Measurements from ENCODE around the gene ENTR1.

The ENTR1 gene

GRCh38 chr9:136355616-136356557, 54.5 kb downstream of the ENTR1 start:
- no peak overlapping the region for H3K27ac ChIP-seq
- TF ChIP-seq Cebpa-rat (IDR thresholded peaks at IDR 0.05) = no peak
- H3K4me2 ChIP-seq = no peak overlapping the region
- no peaks in the 10 kb centered on the region for H3K27me3 ChIP-seq
- H3K36me3 ChIP-seq = peaks cover 7 to 50% (median 37%) of the 10 kb centered on the region in 11 experiments; a peak in 20 of 22 replicates
- H3K4me1 ChIP-seq = peaks cover 0 to 41% (median 9%) of the 10 kb centered on the region in 10 experiments; a peak in 12 of 20 replicates
- H3K9ac ChIP-seq = 0 out of 22 replicates have a peak overlapping the region, but pooled peaks of 1 of the 11 experiments have one; percentile 7
- no peak overlapping the region for H3K4me3 ChIP-seq
- peaks cover 0 to 91% (median 75%) of the 10 kb centered on the region in 11 experiments; a peak in 18 of 22 replicates for H4K20me1 ChIP-seq
- H3K9me3 ChIP-seq (replicated peaks in 1 of 11) = no peaks in the 10 kb centered on the region

DNA sequence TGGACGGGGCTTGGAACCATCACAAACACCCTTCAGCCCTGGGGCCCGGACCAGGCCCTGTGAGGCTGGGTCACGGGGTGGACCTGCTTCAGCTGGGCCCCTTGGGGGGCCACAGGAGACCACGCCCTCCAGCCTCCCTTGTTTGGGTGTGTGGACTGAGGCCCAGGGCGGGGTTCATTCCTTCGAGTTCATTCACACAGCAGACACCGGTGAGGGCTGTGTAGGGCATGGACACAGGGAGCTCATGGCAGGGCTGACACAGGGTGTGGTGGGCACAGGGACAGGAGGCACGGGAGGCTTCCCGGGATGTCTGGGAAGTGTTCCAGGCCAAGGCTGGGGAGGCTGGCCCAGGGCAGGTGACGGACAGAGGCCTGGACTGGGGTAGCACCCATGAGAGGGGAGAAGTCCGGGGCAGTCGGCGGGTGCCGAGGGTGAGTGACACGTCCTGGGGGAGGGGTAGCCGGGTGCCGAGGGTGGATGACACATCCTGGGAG, 55.8 kb downstream of the ENTR1 start:
- Histone ChIP-seq H3K4me3 (no peak overlapping the region), H3K4me1 (peaks cover 0 to 48% (median 14%) of the 10 kb centered on the region in 10 experiments; a peak in 16 of 20 replicates), H3K27ac (0 out of 22 replicates have a peak overlapping the region, but pooled peaks of 1 of the 11 experiments have one; percentile 29), H3K27me3 (no peaks in the 10 kb centered on the region), H4K20me1 (peaks cover 0 to 91% (median 73%) of the 10 kb centered on the region in 11 experiments; a peak in 18 of 22 replicates), H3K36me3 (peaks cover 7 to 52% (median 36%) of the 10 kb centered on the region in 11 experiments; a peak in 20 of 22 replicates), H3K9ac (0 out of 22 replicates have a peak overlapping the region, but pooled peaks of 2 of the 11 experiments have one; percentile 14 to 38), H3K9me3 (replicated peaks in 1 of 11) (no peaks in the 10 kb centered on the region), H3K4me2 (no peak overlapping the region)
- TF ChIP-seq Cebpa-rat (IDR thresholded peaks at IDR 0.05) = no peak

DNA sequence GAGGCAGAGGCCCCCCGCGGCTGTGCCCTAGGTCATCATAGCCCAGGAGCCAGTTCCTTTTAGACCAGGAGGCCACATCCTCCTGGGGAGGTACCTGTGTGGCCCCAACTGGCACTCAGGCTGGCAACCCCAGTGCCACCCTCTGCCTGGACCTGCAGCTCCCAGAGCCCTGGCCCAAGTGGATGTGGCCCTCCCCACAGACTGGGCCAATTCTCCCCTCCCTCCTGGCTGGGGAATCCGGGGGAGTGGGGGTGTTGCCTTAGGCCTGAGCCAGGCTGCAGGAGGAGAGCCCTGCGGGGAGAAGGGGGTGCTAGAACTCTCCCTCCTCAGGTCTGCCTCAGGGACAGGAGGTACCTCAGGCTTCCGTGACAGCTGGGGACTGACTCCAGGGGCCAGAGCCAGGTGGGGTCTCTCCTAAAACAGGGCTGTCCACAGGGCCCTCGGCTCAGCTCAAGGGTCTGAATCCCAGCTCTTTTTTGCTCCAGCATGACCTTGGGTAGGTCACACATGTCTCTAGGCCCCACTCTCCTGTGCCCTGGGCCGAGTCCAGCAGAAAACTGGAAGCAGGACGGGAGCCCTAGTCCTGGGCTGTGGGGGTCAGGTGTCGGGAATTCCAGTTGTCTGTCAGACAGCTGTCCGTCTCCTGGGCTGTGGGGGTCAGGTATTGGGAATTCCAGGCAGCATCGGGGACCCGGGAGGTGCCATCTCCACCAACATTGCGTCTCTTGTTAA, 56.5 kb downstream of the ENTR1 start:
- no peak overlapping the region for H3K4me3 ChIP-seq
- TF ChIP-seq Cebpa-rat (IDR thresholded peaks at IDR 0.05) = no peak
- H3K4me2 ChIP-seq = no peak overlapping the region
- H3K9me3 ChIP-seq (replicated peaks in 1 of 11) = no peaks in the 10 kb centered on the region
- H4K20me1 ChIP-seq = peaks cover 0 to 91% (median 74%) of the 10 kb centered on the region in 11 experiments; a peak in 19 of 22 replicates
- H3K4me1 ChIP-seq = peaks cover 0 to 48% (median 21%) of the 10 kb centered on the region in 10 experiments; a peak in 16 of 20 replicates
- peak overlapping the region in 2 of 11 experiments; percentile 14 to 38; a peak in 1 of 22 replicates for H3K9ac ChIP-seq
- peak overlapping the region in 1 of 11 experiments; percentile 29; a peak in 2 of 22 replicates for H3K27ac ChIP-seq
- no peaks in the 10 kb centered on the region for H3K27me3 ChIP-seq
- peaks cover 7 to 52% (median 33%) of the 10 kb centered on the region in 11 experiments; a peak in 20 of 22 replicates for H3K36me3 ChIP-seq

GRCh38 chr9:136353088-136353487, 57.3 kb downstream of the ENTR1 start:
- Histone ChIP-seq H3K4me2 (peak overlapping the region in 1 of 11 experiments; percentile 3; a peak in 1 of 22 replicates), H3K36me3 (peaks cover 7 to 53% (median 24%) of the 10 kb centered on the region in 11 experiments; a peak in 19 of 22 replicates), H3K9ac (peak overlapping the region in 2 of 11 experiments; percentile 9 to 23; a peak in 2 of 22 replicates), H3K27ac (no peak overlapping the region; a peak in 1 of 22 replicates), H3K4me1 (peaks cover 0 to 51% (median 30%) of the 10 kb centered on the region in 10 experiments; a peak in 16 of 20 replicates), H3K4me3 (no peak overlapping the region), H3K9me3 (replicated peaks in 1 of 11) (no peaks in the 10 kb centered on the region), H4K20me1 (peaks cover 0 to 91% (median 75%) of the 10 kb centered on the region in 11 experiments; a peak in 19 of 22 replicates), H3K27me3 (no peaks in the 10 kb centered on the region)
- TF ChIP-seq Cebpa-rat (IDR thresholded peaks at IDR 0.05) = no peak

DNA sequence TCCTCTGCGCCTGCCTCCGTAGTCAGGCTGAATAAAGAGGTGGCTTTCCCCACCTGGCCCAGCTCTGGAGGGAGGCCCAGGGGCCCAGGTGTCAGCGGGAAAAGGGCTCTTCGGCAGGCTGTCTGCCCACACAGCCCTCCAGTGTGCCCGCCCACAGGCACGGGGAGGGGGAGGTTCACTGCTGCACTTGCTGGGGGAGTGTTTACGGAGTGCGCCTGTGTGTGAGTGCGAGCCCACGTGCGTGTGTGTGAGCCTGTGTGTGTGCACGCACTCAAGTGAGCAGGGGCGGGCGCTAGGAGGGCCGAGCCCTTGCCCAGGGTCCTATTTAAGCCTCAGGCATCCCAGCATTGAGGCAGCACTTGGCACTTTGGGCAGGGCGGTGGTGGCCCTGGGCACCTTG, 57.7 kb downstream of the ENTR1 start:
- Histone ChIP-seq H3K4me1 (peaks cover 0 to 55% (median 34%) of the 10 kb centered on the region in 10 experiments; a peak in 16 of 20 replicates), H3K36me3 (peaks cover 4 to 53% (median 20%) of the 10 kb centered on the region in 11 experiments; a peak in 18 of 22 replicates), H3K4me3 (no peak overlapping the region), H3K9me3 (replicated peaks in 1 of 11) (no peaks in the 10 kb centered on the region), H4K20me1 (peaks cover 0 to 91% (median 74%) of the 10 kb centered on the region in 11 experiments; a peak in 19 of 22 replicates), H3K27ac (no peak overlapping the region), H3K4me2 (peak overlapping the region in 1 of 11 experiments; percentile 3; a peak in 2 of 22 replicates), H3K27me3 (no peaks in the 10 kb centered on the region), H3K9ac (peak overlapping the region in 2 of 11 experiments; percentile 3 to 9; a peak in 1 of 22 replicates)
- no peak for TF ChIP-seq Cebpa-rat (IDR thresholded peaks at IDR 0.05)
